ENCODE measurements around the gene CHCHD5.
"Not testable (repeated sequence)": the region's sequence is repeated elsewhere in the genome, so short reads cannot be mapped to it uniquely, and the experiment has no call there.

CHCHD5 gene

DNA sequence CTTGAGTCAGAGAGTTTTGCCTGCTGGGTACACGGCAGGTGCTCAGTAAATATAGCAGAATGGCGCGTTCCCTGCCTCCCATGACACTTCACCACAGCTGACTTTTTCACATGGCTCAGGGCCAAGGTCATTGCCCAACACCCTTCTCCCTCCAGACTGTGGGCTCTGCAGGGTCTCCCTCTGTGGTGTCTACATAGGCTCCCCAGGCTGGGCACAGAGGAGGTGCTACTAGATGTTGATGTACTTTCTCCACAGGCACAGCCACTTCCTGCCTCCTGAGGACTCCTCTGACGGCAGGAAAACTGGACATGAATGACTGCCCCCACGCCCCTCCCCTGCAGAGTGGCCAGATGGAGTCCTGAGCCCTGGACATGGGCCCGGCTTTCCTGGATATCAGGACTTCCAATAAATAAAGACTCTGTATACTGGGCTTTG, 4.2 kb downstream of the CHCHD5 start:
- DNase-seq: peak; percentile 49 to 60

DNA sequence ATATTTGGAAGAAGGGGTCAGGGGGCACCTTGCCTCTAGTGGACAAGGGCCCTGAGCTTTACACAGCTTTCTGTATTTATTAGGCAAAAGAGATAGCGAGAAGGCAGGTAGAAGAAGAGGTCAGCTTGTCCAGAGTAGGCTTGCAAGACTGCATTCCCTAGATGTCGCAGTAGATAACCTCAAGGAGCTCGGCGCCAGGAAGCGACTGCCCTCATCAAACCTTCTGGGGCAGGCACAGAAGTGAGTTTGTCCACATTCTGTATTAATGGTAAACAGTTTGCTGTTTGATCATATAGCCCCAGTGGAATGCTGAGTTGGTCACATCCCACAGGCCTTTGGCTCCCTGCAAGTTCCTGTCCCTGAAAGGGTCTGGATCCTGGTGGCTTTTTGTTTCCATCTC, 7.0 kb downstream of the CHCHD5 start:
- DNase-seq: no peak

DNA sequence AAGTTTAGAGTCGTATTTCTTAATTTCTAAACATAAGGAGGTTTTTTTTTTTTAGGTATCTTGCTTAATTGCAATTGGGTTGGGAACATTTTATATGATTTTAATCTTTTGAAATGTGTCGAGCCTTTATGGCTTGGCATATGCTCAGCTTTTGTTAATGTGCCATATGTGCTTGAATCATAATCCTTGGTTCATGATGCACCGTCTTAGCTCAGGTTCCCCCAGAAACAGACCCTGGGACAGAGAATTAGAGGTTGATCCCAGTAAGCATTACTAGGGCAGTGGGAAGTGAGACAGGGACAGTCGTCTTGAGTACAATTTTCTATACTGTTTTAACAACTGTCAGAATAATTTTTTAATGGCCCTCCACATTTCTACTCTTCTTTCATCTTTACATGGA, 9.3 kb downstream of the CHCHD5 start:
- no peak for DNase-seq

DNA sequence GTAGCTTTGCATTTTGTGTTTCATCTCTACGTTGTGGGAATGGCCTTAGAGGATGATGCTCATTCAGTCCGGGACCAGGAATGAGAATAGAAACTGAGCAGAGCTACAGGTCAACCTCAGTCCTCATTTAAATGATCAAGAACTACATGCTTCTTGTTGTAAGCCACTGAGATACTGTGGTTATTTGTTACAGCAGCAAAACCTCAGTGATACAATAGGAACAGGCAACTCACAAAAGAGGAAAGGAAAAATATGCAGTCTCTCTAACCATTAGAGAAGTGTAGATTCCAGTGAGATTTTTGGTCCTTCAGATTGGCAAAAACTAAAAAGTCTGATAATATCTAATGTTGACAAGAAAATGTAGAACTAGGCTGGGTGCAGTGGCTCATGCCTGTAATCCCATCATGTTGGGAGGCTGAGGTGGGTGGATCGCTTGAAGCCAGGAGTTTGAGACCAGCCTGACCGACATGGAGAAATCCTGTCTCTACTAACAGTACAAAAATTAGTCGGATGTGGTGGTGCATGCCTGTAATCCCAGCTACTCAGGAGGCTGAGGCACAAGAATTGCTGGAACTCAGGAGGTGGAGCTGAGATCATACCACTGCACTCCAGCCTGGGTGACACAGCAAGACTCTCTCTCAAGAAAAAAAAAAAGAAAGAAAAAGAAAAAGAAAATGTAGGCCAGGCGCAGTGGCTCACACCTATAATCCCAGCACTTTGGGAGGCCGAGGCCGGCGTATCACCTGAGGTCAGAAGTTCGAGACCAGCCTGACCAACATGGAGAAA, 13.3 kb downstream of the CHCHD5 start:
- DNase-seq: no peak

DNA sequence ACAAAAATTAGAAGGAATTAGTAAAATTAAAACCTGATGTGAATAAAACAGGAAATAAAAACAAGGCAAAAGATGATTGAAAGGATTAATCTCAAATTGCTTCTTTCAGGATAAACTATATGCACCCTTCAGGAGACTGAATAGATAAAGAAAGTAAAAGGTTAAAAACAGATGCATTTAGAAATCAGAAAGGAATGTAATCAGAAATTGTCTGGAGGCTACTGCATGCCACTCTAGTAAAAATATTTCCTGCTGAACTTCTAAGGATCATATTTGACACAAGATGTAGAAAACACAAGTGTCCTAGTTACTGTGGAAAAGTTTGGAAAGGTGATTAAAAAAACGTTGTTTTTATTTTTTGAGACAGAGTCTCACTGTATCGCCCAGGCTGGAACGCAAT, 16.2 kb downstream of the CHCHD5 start:
- no peak for DNase-seq

DNA sequence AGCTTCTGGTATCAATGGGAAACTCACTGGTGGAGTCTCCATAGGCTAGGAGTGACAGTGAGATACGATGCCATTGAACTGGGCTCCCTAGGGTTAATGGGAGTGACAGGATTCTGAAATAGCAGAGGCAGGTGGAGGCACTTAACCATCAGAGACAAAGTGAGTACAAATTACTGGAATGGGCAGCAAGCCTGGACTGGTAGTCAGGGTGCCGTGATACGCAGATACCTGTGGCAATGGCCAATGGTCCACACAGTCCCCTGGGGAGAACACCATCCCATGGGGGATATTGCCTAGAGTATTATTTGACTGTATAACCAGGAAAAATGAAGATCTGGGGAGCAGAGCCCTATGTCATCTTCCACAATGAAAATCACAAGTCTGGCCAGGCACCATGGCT, 17.3 kb downstream of the CHCHD5 start:
- no peak for DNase-seq

DNA sequence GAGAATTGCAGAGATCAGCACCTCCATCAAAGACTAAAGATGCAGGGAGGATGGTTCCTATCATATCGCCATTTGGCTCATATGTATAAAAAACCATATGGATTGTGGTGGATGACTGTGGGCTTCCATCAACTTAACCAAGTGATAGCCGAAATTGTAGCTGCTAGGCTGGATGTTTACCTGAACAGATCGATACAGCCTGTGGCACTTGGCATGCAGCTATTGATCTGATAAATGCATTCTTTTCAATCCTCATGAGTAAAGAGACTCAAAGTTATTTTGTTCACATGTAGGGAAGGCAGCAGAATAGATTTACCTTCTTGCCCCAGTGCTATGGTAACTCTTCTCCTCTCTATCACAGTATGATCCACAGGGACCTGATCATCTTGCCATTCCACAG, 18.5 kb downstream of the CHCHD5 start:
- DNase-seq: no peak

DNA sequence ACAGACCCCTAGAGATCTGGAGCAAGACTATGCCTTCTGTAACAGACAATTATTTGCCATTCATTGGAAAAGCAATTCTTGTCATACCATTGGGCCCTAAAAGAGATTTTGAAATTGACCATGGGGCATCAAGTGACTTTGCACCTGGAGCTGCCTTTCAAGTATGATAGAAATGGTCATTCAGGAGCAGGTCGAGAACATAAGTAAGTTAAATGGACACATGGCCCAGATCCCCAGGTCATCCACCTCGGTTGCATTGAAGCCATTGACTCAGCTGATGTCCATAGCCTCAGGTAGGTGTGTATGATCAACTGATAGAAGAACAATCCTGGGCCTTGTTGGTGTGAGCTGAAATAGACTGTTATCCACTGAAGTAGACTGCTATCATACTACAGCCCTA, 19.3 kb downstream of the CHCHD5 start:
- DNase-seq: no peak

DNA sequence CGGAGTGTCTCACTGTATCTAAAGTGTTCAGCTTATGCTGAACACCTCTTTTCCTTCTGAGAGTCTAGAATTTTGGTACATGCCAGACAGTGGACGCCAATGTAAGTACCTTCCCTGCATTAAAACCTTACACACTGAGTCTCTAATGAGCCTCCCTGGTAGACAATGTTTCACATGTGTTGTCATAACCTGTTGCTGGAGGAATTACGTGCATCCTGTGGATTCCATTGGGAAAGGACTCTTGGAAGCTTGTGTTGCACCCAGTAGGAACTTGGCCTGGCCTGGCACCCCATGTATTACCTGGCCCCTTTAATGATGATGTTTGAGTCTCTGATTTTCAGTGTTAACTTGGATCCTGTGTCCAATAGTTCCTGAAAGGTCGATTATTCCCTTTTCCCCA, 20.5 kb downstream of the CHCHD5 start:
- DNase-seq: no peak

DNA sequence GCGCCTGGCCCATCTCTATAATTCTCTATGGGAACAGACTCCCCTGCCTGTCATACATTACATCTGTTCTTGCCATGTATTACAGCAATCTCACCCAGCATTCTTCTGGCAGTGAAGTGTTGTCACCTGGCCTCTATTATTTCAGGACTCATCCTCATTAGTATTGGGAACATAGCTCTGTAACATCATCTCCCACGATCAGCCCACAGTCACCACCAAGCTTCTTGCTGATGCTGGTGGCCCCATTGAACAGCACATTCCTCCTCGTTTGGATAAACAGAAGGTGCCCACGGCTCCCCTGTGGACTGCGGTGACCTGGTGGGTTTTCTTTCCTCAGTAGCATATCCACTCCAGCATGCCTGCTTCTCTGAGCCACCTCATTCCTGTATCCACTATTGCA, 21.5 kb downstream of the CHCHD5 start:
- no peak for DNase-seq

DNA sequence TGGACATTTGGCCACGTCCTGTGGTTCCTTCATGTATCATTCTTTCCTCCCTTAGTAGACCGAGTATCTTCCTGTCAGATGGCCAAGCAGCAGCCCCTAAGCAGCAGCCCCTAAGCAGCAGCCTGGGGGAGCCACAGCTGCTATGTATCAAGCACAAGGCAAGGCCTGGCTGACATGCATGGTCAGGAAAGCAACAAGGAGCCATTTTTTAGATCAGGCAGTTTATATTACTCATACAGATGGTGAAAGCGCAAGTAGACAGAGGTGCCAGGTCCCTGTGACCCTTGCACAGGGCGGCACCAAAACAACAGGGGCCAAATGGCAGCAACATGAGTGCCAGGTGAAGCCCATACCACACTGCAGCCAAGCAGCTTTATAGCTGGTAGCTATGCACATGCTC, 22.1 kb downstream of the CHCHD5 start:
- no peak for DNase-seq

DNA sequence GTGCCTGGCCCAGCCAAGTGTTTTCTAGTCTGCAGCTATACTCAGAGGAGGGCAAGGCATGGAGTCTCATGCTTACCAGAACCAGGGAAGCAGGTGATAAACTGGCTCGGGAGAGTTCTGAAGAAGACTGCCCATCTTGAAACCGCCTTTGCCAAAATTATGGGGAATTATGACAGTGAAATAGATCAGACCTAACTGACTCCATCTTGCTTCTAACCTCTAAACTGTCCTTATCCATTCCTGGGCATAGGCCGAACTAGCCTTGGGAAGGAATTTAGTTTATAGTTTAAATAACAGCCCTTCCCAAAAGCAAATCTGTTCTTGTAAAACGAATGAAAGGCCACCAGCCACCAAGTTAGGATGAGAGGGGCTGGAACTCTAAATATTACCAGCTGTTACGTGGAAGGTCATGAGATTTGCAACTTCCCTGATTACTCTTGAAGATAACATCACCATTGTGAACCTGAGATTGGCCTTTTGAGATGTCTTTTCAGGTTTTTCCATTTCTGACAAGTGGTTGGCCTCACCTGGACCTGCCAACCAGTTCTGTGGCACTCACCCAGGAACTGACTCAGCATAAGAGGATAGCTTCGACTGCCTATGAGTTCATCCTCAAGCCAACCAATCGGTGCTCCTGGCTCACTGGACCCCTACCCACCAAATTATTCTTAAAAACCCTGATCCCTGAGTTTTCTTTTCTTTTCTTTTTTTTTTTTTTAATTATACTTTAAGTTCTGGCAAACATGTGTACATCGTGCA, 23.4 kb downstream of the CHCHD5 start:
- no peak for DNase-seq

DNA sequence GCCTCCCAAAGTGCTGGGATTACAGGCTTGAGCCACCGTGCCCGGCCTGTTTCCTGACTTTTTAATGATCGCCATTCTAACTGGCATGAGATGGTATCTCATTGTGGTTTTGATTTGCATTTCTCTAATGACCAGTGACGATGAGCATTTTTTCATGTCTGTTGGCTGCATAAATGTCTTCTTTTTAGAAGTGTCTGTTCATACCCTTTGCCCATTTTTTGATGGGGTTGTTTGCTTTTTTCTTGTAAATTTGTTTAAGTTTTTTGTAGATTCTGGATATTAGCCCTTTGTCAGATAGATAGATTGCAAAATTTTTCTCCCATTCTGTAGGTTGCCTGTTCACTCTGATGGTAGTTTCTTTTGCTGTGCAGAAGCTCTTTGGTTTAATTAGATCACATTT, 24.9 kb downstream of the CHCHD5 start:
- not testable (repeated sequence) for DNase-seq

DNA sequence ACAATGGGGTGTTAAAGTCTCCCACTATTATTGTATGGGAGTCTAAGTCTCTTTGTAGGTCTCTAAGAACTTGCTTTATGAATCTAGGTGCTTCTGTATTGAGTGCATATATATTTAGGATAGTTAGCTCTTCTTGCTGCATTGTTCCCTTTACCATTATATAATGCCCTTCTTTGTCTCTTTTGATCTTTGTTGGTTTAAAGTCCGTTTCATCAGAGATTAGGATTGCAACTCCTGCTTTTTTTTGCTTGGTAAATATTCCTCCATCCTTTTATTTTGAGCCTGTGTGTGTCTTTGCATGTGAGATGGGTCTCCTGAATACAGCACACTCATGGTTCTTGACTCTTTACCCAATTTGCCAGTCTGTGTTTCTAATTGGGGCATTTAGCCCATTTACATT, 27.9 kb downstream of the CHCHD5 start:
- not testable (repeated sequence) for DNase-seq

DNA sequence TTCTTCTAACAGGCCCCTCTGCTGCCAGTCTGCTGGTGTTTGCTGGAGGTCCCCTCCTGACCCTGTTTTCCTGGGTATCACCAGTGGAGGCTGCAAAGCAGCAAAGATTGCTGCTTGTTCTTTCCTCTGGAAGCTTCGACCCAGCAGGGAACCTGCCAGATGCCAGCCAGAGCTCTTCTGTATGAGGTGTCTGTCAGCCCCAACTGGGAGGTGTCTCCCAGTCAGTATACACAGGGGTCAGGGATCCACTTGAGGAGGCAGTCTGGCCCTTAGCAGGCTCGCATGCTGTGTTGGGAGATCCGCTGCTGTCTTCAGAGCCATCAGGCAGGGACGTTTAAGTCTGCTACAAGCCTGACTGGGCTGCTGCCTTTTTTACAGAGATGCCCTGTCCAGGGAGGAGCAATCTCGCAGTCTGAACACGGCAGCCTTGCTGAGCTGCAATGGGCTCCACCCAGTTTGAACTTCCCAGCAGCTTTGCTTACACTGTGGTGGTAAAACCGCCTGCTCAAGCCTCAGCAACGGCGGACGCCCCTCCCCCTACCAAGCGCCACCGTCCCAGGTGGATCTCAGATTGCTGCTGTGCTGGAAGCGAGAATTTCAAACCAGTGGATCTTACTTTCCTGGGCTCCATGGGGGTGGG, 29.9 kb downstream of the CHCHD5 start:
- no peak for DNase-seq

DNA sequence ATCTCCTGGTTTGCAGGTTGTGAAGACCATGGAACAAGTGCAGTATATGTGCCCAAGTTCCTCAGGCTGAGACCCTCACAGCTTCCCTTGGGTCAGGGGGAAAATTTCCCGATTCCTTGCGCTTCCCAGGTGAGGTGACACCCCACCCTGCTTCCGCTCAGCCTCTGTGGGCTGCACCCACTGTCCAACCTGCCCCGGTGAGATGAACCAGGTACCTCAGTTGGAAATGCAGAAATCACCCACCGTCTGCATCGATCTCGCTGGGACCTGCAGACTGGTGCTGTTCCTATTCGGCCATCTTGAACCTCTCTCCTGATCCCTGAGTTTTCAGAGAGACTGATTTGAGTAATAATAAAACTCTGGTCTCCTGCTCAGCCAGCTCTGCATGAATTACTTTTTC, 30.6 kb downstream of the CHCHD5 start:
- DNase-seq: no peak

DNA sequence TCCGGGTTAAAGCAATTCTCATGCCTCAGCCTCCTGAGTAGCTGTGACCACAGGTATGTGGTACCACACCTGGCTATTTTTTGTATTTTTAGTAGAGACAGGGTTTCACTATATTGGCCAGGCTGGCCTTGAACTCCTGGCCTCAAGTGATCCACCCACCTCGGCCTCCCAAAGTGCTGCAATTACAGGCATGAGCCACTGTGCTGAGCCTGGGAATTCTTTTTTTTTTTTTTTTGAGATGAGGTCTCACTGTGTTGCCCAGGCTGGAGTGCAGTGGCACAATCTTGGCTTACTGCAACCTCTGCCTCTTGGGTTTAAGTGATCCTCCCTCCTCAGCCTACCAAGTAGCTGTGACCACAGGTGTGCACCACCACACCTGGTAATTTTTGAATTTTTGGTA, 31.4 kb downstream of the CHCHD5 start:
- DNase-seq: not testable (repeated sequence)

DNA sequence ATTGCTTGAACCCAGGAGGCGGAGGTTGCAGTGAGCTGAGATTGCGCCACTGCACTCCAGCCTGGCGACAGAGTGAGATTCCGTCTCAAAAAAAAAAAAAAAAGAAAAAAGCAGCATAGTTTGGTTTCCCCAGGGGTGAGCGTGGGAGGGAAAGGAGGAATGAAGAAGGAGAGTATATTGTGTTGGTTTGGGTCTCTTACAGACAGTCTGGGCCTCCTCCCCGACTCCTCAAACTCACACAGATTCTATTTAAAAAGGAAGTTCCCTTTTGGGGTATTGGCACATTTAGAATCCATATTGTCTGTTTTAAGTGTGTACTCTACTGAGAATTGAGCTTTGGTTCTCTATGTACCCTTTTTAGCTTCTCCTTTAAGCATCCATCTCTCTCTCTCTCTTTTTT, 34.0 kb downstream of the CHCHD5 start:
- no peak for DNase-seq

DNA sequence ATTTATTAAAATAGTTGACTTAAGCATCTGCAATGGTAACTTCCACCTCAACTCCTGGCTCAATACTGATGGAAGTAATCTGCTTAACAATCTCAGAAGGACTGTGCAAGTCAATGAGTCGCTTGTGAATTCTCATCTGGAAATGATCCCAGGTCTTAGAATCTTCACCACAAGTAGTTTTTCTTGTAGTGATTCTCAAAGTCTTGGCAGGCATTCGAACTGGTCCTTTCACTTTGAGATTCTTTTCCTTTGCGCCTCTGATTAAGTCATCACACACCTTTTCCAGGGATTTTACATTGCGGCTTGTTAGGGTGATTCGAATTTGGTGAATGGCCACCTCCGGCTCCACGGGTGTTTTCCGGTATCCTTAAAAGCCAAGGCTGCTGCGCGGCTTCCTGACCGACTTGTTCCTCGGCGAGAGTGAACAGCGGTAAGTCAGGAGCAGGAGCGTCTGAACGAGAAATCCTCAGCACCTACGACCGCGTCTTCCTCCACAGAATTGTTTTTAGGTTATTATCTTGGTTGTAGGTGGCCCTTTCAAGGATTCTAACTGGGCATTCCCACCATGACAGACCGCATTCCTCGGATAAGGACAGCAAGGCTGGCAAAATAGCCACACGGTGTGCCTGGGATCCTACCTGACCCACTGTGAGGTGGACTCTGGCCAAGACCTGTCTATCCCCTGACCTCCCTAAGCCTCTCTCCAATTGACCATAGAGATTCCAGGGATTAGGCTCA, 37.5 kb downstream of the CHCHD5 start:
- DNase-seq: no peak

DNA sequence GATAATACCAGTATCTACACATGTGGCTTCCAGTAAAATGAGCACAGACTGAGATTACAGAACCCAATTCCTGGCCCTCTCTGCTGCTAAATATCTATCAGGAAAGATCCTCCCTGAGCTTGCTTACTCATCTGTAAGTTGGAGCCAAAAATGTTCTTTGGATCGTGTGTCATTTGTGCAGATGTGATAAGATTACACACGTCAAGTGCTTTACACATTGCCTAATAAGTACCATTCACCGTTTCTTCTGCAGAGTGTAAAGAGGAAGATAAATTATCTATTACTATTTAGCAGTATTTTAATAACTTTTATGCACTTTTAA, 38.1 kb downstream of the CHCHD5 start:
- DNase-seq: no peak

DNA sequence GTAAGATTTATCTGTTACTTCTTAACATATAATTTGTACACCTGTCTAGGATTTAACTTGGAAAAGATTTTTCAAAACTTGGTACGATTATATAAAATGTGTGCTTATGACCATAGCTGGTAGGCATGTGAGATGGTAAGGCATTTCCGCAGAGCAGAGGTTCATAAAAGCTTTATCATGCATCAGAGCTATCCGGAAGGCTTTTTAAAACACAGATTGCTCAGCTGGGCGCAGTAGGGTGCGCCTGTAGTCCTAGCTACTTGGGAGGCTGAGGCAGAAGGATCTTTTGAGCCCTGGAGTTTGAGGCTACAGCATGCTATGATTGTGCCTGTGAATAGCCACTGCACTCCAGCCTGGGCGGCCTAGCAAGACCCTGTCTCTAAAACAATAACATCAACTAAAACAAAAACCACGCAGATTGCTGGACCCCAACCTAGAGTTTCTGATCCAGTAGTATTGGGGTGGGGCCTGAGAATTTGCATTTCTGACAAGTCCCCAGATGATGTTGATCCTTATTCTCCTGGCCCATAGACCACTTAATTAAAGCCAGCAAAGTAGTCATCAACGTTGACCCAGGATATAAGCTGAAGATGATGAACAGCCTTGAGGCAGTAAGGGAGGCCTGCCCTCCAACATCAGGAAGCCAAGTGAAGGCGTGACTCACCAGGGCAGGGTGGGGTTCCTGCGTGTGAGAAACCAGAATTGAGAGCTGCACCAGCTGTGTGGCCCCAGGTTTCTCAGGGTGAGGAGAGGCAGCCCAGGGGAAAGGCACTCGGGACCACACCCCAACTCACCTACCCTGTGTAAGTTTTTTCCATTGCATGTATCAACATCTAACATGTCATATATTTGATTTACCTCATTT, 39.7 kb downstream of the CHCHD5 start:
- DNase-seq: no peak

DNA sequence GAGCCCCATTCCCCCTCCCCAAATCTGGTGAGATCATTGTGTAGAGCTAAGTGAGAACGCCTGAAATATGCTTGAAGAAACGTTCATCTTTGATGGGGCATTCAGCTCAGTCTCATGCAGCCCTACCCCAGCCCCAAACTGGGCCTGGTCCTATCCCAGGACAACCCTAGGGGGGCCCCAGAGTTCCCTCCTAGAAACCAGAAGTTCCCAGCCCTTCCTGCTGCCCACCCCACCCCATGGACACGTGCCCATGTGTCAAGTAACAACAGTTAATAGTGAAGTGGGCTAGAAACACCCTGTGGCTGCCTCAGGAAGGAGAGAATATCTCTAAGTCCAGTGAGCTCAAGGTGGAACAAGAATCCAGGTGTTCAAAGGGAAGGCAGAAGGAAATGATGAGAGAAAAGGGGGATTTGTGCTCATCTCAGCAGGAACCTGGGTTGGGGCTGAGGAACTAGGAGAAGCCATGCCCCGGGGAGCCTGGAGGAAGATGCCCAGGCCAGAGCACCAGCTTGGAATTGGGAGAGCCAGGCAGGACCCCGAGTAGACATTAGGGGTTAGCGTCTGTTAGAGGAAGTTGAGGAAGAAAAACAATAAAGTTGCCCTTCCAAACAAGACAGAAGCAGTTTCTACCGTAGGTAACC, 41.2 kb downstream of the CHCHD5 start:
- DNase-seq: no peak

Measured in SHP77 (cell line).